HFFc6 (cell line): ENCODE results near the gene IFFO2. TPM values are rescaled to one million over a fixed set of nuclear protein-coding genes. Genes with fewer than 3 reads are reported as not detected.

Experiments used
- DNase-seq: peaks from one replicate; pipeline ENCODE4 v3.0.0-alpha.2; 2018
- H3K27ac Mint-ChIP-seq: 2 replicates; pipeline ENCODE4 v1.8.0; 2020; ENCODE audit warnings: mild to moderate bottlenecking, mixed read lengths
- H3K27me3 Mint-ChIP-seq: 2 replicates; pipeline ENCODE4 v1.8.0; 2021; ENCODE audit warnings: mild to moderate bottlenecking, moderate library complexity, mixed read lengths; ENCODE audit not compliant: insufficient read depth
- H3K36me3 Mint-ChIP-seq: 2 replicates; pipeline ENCODE4 v1.8.0; 2021; ENCODE audit warnings: low read depth, mixed read lengths
- H3K4me1 Mint-ChIP-seq: 2 replicates; pipeline ENCODE4 v1.8.0; 2020; ENCODE audit warnings: low read depth, mixed read lengths
- H3K4me3 Mint-ChIP-seq: 2 replicates; pipeline ENCODE4 v1.8.0; 2020; ENCODE audit warnings: mild to moderate bottlenecking, moderate library complexity, mixed read lengths
- H3K9me3 Mint-ChIP-seq: 2 replicates; pipeline ENCODE4 v1.8.0; 2020; ENCODE audit warnings: mild to moderate bottlenecking, mixed read lengths
- CTCF ChIP-seq: fragments of 200-600 bp; sonication (generic); IDR thresholded peaks from 2 replicates; pipeline ENCODE4 v1.5.0; 2021; ENCODE audit warnings: antibody characterized with exemption, mild to moderate bottlenecking
- total RNA-seq, 6 experiments: library from RNA; stranded (reverse); fragmentation: NEBNext Ultra II Directional; extraction: Animal tissue kit (Norgen Biotek cat#: 25700); gene quantifications; 2 replicates in 1 of 6; 3 replicates in 5 of 6; pipeline ENCODE4 v1.2.3, GENCODE V29; 2021

The IFFO2 gene
- total RNA-seq, 6 experiments from 2014 or later = 19.9 to 28.9 (median 21.0) TPM

GRCh38 chr1:18977428-18977827 is 21.0 kb upstream of the IFFO2 start:
- Mint-ChIP-seq H3K36me3 (peaks cover 21% of the 10 kb centered on the region), H3K27me3 (peaks cover 16% of the 10 kb centered on the region), H3K27ac (peak overlapping the region; percentile 2; the same call in 1 of the 2 replicates), H3K9me3 (peaks cover 25% of the 10 kb centered on the region), H3K4me1 (peaks cover 19% of the 10 kb centered on the region), H3K4me3 (no peak overlapping the region)
- no peak for TF ChIP-seq CTCF
- no peak for DNase-seq

- peaks cover 9% of the 10 kb centered on the region for H3K27me3 Mint-ChIP-seq
- H3K9me3 Mint-ChIP-seq = peaks cover 19% of the 10 kb centered on the region
- H3K4me1 Mint-ChIP-seq = peaks cover 23% of the 10 kb centered on the region
- no peak for DNase-seq
- no peak overlapping the region for H3K4me3 Mint-ChIP-seq
- peaks cover 15% of the 10 kb centered on the region for H3K36me3 Mint-ChIP-seq
- no peak overlapping the region for H3K27ac Mint-ChIP-seq
- no peak for TF ChIP-seq CTCF
Measured at GRCh38 chr1:18976096-18976495, 19.6 kb upstream of the IFFO2 start.

- H3K9me3 Mint-ChIP-seq = peaks cover 4% of the 10 kb centered on the region; the same call in 1 of the 2 replicates
Measured at GRCh38 chr1:18974606-18975005, 18.1 kb upstream of the IFFO2 start.

GRCh38 chr1:18974005-18974404 is 17.5 kb upstream of the IFFO2 start:
- no peak for DNase-seq
- TF ChIP-seq CTCF = no peak
- Mint-ChIP-seq H3K36me3 (no peaks in the 10 kb centered on the region), H3K4me3 (no peak overlapping the region), H3K4me1 (peaks cover 34% of the 10 kb centered on the region), H3K27me3 (peaks cover 6% of the 10 kb centered on the region), H3K9me3 (peaks cover 1% of the 10 kb centered on the region; the same call in 1 of the 2 replicates), H3K27ac (no peak overlapping the region)

More at GRCh38 chr1:18974606-18975005, 18.1 kb upstream of the IFFO2 start:
- peaks cover 34% of the 10 kb centered on the region for H3K4me1 Mint-ChIP-seq
- no peak overlapping the region for H3K4me3 Mint-ChIP-seq
- no peaks in the 10 kb centered on the region; the same call in 1 of the 2 replicates for H3K36me3 Mint-ChIP-seq
- TF ChIP-seq CTCF = no peak
- no peak for DNase-seq
- H3K27me3 Mint-ChIP-seq = peaks cover 8% of the 10 kb centered on the region
- H3K27ac Mint-ChIP-seq = no peak overlapping the region

GRCh38 chr1:18973446-18973955 is 17.0 kb upstream of the IFFO2 start:
- no peak for TF ChIP-seq CTCF
- H3K9me3 Mint-ChIP-seq = no peaks in the 10 kb centered on the region
- peaks cover 34% of the 10 kb centered on the region for H3K4me1 Mint-ChIP-seq
- peaks cover 3% of the 10 kb centered on the region for H3K27me3 Mint-ChIP-seq
- no peak overlapping the region for H3K27ac Mint-ChIP-seq
- no peaks in the 10 kb centered on the region for H3K36me3 Mint-ChIP-seq
- DNase-seq = no peak
- no peak overlapping the region for H3K4me3 Mint-ChIP-seq
